SK-N-SH treated with all-trans-retinoic acid at 6 μM for 48 hours (cell line): ENCODE data around the gene NDOR1.

Experiments
- ATAC-seq: fragments of 200-7000 bp; cut with Tn5 transposase; 3 replicates; pipeline ENCODE4 v1.9.1; 2020; ENCODE audit warnings: mild to moderate bottlenecking, moderate library complexity
- ARNTL ChIP-seq: fragments of 450-650 bp; formaldehyde crosslinking; IDR thresholded peaks from 2 replicates; pipeline ENCODE4 v1.5.0; 2020; ENCODE audit warnings: low read depth, mild to moderate bottlenecking, moderate library complexity, borderline replicate concordance
- BACH2 ChIP-seq: fragments of 250-450 bp; sonication (Bioruptor Pico); IDR thresholded peaks from 2 replicates; pipeline ENCODE4 v1.9.0; 2021; ENCODE audit warnings: mild to moderate bottlenecking, borderline replicate concordance
- CREB5 ChIP-seq: fragments of 250-450 bp; sonication (Bioruptor Pico); IDR thresholded peaks from 2 replicates; pipeline ENCODE4 v1.5.1; 2020; ENCODE audit warnings: low read depth, mild to moderate bottlenecking, moderate library complexity
- CSDC2 ChIP-seq: fragments of 250-450 bp; sonication (Bioruptor Pico); IDR thresholded peaks from 2 replicates; pipeline ENCODE4 v1.5.0; 2020; ENCODE audit warnings: mild to moderate bottlenecking, moderate library complexity
- ISL1 ChIP-seq: fragments of 250-450 bp; sonication (Bioruptor Pico); IDR thresholded peaks from 2 replicates; pipeline ENCODE4 v2.1.2; 2022; ENCODE audit warnings: mild to moderate bottlenecking, moderate library complexity
- OSR1 ChIP-seq: fragments of 250-450 bp; sonication (Bioruptor Pico); IDR thresholded peaks from 2 replicates; pipeline ENCODE4 v1.8.0; 2022; ENCODE audit warnings: moderate library complexity, mild to moderate bottlenecking, inconsistent platforms
- PATZ1 ChIP-seq: fragments of 250-450 bp; sonication (Bioruptor Pico); IDR thresholded peaks from 2 replicates; pipeline ENCODE4 v1.8.0; 2020; ENCODE audit warnings: mild to moderate bottlenecking, moderate library complexity, borderline replicate concordance
- POU6F1 ChIP-seq: fragments of 250-450 bp; sonication (Bioruptor Pico); IDR thresholded peaks from 2 replicates; pipeline ENCODE4 v1.8.0; 2021; ENCODE audit warnings: low read depth, mild to moderate bottlenecking, moderate library complexity, borderline replicate concordance
- PPARA ChIP-seq: fragments of 250-450 bp; sonication (Bioruptor Pico); IDR thresholded peaks from 2 replicates; pipeline ENCODE4 v1.5.0; 2020; ENCODE audit warnings: mild to moderate bottlenecking, borderline replicate concordance
- TSHZ2 ChIP-seq: fragments of 250-450 bp; sonication (Bioruptor Pico); IDR thresholded peaks from 2 replicates; pipeline ENCODE4 v1.5.0; 2020; ENCODE audit warnings: mild to moderate bottlenecking, moderate library complexity
- ZC3H10 ChIP-seq: fragments of 250-450 bp; sonication (Bioruptor Pico); IDR thresholded peaks from 2 replicates; pipeline ENCODE4 v1.5.1; 2021; ENCODE audit warnings: mild to moderate bottlenecking, moderate library complexity
- ZFP30 ChIP-seq: fragments of 450-650 bp; formaldehyde crosslinking; IDR thresholded peaks from 2 replicates; pipeline ENCODE4 v1.5.0; 2022; ENCODE audit warnings: mild to moderate bottlenecking, moderate library complexity
- ZNF565 ChIP-seq: fragments of 450-650 bp; formaldehyde crosslinking; conservative IDR thresholded peaks from 2 replicates; pipeline ENCODE4 v1.5.0; 2020; ENCODE audit warnings: low read depth, mild to moderate bottlenecking, moderate library complexity
- ZNF70 ChIP-seq: fragments of 450-650 bp; formaldehyde crosslinking; IDR thresholded peaks from 2 replicates; pipeline ENCODE4 v1.5.0; 2020; ENCODE audit warnings: mild to moderate bottlenecking, moderate library complexity
- ZNF8 ChIP-seq: fragments of 450-650 bp; formaldehyde crosslinking; IDR thresholded peaks from 2 replicates; pipeline ENCODE4 v1.5.0; 2020; ENCODE audit warnings: mild to moderate bottlenecking, moderate library complexity

Gene NDOR1

GRCh38 chr9:137227853-137228505 lies 22.5 kb downstream of the NDOR1 start (continued):
- no peak for TF ChIP-seq CREB5 (CRISPR knock-in tag)

- TF ChIP-seq ARNTL (CRISPR knock-in tag): no peak
- no peak for TF ChIP-seq POU6F1 (CRISPR knock-in tag)
- no peak for TF ChIP-seq PPARA (CRISPR knock-in tag)
- TF ChIP-seq TSHZ2 (CRISPR knock-in tag): no peak
- TF ChIP-seq ZNF565 (CRISPR knock-in tag): no peak
- TF ChIP-seq ISL1: no peak
- no peak for TF ChIP-seq PATZ1 (CRISPR knock-in tag)
- ATAC-seq: no peak
These were observed 23.0 kb downstream of the NDOR1 start for GRCh38 chr9:137228506-137228967.

GRCh38 chr9:137228968-137229896 lies 23.7 kb downstream of the NDOR1 start:
- ATAC-seq: no peak
- TF ChIP-seq BACH2 (CRISPR knock-in tag) (no peak), ZFP30 (CRISPR knock-in tag) (no peak), PATZ1 (CRISPR knock-in tag) (no peak)

GRCh38 chr9:137229903-137230704 lies 24.6 kb downstream of the NDOR1 start:
- ATAC-seq: no peak
- TF ChIP-seq ZNF8 (CRISPR knock-in tag) (no peak), ZNF70 (CRISPR knock-in tag) (no peak), POU6F1 (CRISPR knock-in tag) (no peak), CSDC2 (CRISPR knock-in tag) (no peak), PATZ1 (CRISPR knock-in tag) (no peak), OSR1 (CRISPR knock-in tag) (no peak), ZC3H10 (CRISPR knock-in tag) (no peak), ARNTL (CRISPR knock-in tag) (no peak)
